ENCODE data around the gene CEACAM1.

- no peak for TF ChIP-seq CTCF (IDR thresholded peaks at IDR 0.05)
- no peak for TF ChIP-seq EZH2phosphoT487 (IDR thresholded peaks at IDR 0.05)
Measured at GRCh38 chr19:42477117-42477516, 51.2 kb downstream of the CEACAM1 start.

Data from neural progenitor cell (in vitro differentiated cells).